SK-N-SH (cell line): ENCODE results near the gene SAMD14.

ENCODE experiments used
- EZH2phosphoT487 ChIP-seq: fragments of 200-600 bp; sonication (generic); IDR thresholded peaks from 2 replicates; pipeline ENCODE4 v1.6.1; 2017; ENCODE audit warnings: low read depth, mixed run types, mild to moderate bottlenecking, antibody characterized with exemption, moderate library complexity, borderline replicate concordance
- RCOR1 ChIP-seq: fragments of 150-350 bp; IDR thresholded peaks from 2 replicates; pipeline ENCODE4 v1.6.1; 2017; ENCODE audit warnings: antibody characterized with exemption, low read length
- SIN3A ChIP-seq: IDR thresholded peaks from 2 replicates; pipeline ENCODE4 v1.6.1; 2012; ENCODE audit warnings: low read depth, mild to moderate bottlenecking, low read length, moderate library complexity, borderline replicate concordance

GRCh38 chr17:50145532-50146229 is 15.7 kb upstream of the SAMD14 start:
- TF ChIP-seq EZH2phosphoT487, result no peak
- TF ChIP-seq SIN3A, result no peak
- TF ChIP-seq RCOR1, result no peak
